Activated CD4-positive, alpha-beta T cell treated with anti-CD3 and anti-CD28 coated beads, Interleukin-2, amount 10 ng/mL, durations not matched to agents 24 days and 14 days (primary cell): ENCODE data around the gene ST7L. TPM values are rescaled to one million over a fixed set of nuclear protein-coding genes. Genes with fewer than 3 reads are reported as not detected.
A peak's percentile ranks its signal among the peaks of the same experiment; 100 is the strongest.
"Not testable (repeated sequence)": the region's sequence is repeated elsewhere in the genome, so short reads cannot be mapped to it uniquely, and the experiment has no call there.

ENCODE experiments used
- DNase-seq: peaks from one replicate; pipeline ENCODE4 v3.0.0; 2022
- H3K27ac Mint-ChIP-seq: one replicate; pipeline ENCODE4 v1.8.0; 2022; ENCODE audit warnings: mild to moderate bottlenecking, mixed read lengths
- H3K27me3 Mint-ChIP-seq: one replicate; pipeline ENCODE4 v1.8.0; 2022; ENCODE audit warnings: mixed read lengths
- H3K36me3 Mint-ChIP-seq: one replicate; pipeline ENCODE4 v1.8.0; 2022; ENCODE audit warnings: low read depth, mild to moderate bottlenecking, mixed read lengths
- H3K4me1 Mint-ChIP-seq: one replicate; pipeline ENCODE4 v1.8.0; 2021; ENCODE audit warnings: mixed read lengths
- H3K4me3 Mint-ChIP-seq: one replicate; pipeline ENCODE4 v1.8.0; 2022; ENCODE audit warnings: mild to moderate bottlenecking, moderate library complexity, mixed read lengths
- H3K9me3 Mint-ChIP-seq: one replicate; pipeline ENCODE4 v1.8.0; 2021; ENCODE audit warnings: mixed read lengths
- intact Hi-C: fragments of 100-400 bp; cut with micrococcal nuclease; formaldehyde crosslinking; loops from one replicate; pipeline ENCODE4 v1.15.1; 2023
- total RNA-seq: library from RNA; stranded (reverse); gene quantifications from 2 replicates; pipeline ENCODE4 v1.2.3, GENCODE V29; 2022

Gene ST7L
- total RNA-seq, 1 donor from 2014 or later = 13.8 TPM

GRCh38 chr1:112629256-112629655 lies 10.3 kb upstream of the ST7L start:
- no peaks in the 10 kb centered on the region for H3K27me3 Mint-ChIP-seq
- H3K4me1 Mint-ChIP-seq = peaks cover 67% of the 10 kb centered on the region
- intact Hi-C loops = no loop called here
- H3K9me3 Mint-ChIP-seq = peaks cover 5% of the 10 kb centered on the region
- no peak overlapping the region for H3K4me3 Mint-ChIP-seq
- H3K36me3 Mint-ChIP-seq = peaks cover 71% of the 10 kb centered on the region
- DNase-seq = peak; percentile 34
- H3K27ac Mint-ChIP-seq = peak overlapping the region; percentile 19

GRCh38 chr1:112628516-112628915 lies 9.6 kb upstream of the ST7L start:
- no peak for DNase-seq
- intact Hi-C loops = no loop called here
- H3K4me3 Mint-ChIP-seq = no peak overlapping the region

DNA sequence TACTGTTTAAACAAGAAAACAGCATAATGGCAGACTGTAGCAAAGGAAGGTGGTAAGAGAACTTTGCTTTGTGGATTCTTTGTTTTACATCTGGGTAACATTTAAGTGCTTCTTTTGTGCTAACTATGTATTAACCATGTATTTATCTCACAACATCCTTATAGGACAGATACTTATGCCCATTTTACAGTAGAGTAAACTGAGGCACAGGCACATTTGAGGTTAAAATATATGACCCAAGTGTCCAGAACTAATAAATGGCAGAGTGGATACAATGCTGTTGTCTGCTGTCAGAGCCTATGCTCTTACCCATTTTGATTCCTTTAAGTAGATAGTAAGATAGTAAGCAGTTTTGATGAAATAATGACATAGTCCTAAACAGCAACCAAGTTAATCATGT lies 7.9 kb upstream of the ST7L start:
- Mint-ChIP-seq H3K27ac (peak overlapping the region; percentile 48), H3K9me3 (peaks cover 5% of the 10 kb centered on the region), H3K4me1 (peaks cover 63% of the 10 kb centered on the region), H3K4me3 (no peak overlapping the region), H3K27me3 (no peaks in the 10 kb centered on the region), H3K36me3 (peaks cover 64% of the 10 kb centered on the region)
- intact Hi-C loops = no loop called here
- DNase-seq = peak; percentile 33

More at GRCh38 chr1:112628516-112628915, 9.6 kb upstream of the ST7L start:
- H3K27me3 Mint-ChIP-seq = no peaks in the 10 kb centered on the region
- H3K36me3 Mint-ChIP-seq = peaks cover 69% of the 10 kb centered on the region
- peaks cover 5% of the 10 kb centered on the region for H3K9me3 Mint-ChIP-seq
- H3K4me1 Mint-ChIP-seq = peaks cover 65% of the 10 kb centered on the region
- H3K27ac Mint-ChIP-seq = no peak overlapping the region

DNA sequence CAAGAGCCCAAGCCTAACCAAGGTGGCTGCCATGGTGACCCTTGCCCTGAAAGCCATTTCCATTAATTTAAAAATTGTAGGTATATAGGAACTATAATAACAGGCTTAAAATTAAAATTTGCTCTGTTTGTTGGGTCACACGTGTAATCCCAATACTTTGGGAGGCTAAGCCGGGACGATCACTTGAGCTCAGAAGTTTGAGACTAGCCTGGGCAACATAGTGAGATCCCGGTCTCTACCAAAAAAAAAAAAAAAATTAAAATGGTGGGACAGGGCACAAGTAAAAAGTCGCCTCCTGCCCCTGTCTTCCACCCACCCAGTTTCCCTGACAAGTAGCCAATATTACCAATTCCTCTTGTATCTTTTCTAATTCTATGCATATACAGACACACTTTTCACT lies 7.3 kb upstream of the ST7L start:
- Mint-ChIP-seq H3K36me3 (peaks cover 62% of the 10 kb centered on the region), H3K9me3 (peaks cover 5% of the 10 kb centered on the region)
- intact Hi-C loops = no loop called here

DNA sequence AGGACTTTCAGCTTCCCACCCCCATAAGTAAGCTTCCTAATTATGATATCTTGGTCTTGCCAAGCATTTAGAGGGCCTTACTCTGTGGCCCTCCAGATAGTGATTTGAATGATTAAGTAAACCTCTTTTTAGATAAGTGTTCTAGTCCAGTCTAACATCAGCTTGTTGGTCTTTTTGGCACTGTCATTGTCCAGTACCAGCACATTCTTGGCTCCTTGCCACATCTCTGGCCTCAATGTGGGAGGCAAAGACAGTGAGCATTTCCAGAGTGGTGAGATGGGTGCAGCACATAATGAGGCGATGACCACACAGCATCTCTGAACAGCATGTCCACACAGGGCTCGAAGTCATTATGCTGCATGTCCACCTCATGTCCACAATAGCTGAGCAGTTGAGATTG lies 6.8 kb upstream of the ST7L start:
- Mint-ChIP-seq H3K36me3 (peaks cover 61% of the 10 kb centered on the region), H3K9me3 (peaks cover 5% of the 10 kb centered on the region), H3K27ac (peak overlapping the region; percentile 21), H3K27me3 (no peaks in the 10 kb centered on the region), H3K4me3 (no peak overlapping the region), H3K4me1 (peaks cover 62% of the 10 kb centered on the region)
- intact Hi-C loops = no loop called here
- DNase-seq = no peak

More for the DNA sequence above, 7.3 kb upstream of the ST7L start:
- no peak for DNase-seq
- H3K4me1 Mint-ChIP-seq = peaks cover 63% of the 10 kb centered on the region
- no peak overlapping the region for H3K27ac Mint-ChIP-seq
- H3K4me3 Mint-ChIP-seq = no peak overlapping the region
- H3K27me3 Mint-ChIP-seq = no peaks in the 10 kb centered on the region

DNA sequence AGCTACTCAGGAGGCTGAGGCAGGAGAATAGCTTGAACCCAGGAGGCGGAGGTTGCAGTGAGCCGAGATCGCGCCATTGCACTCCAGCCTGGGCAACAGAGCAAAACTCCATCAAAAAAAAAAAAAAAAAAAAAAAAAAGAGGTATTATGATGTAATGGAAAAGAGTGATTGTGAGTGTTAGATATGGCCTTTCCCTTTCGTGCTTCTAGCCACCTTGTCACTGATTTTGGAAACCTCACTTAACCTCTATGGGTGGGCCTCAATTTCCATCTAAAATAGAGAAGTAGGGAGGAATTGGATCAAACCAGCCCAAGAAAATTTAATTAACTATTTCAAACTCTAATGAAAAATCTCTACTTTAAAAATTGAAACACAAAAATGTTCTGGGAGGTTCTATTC lies 5.6 kb upstream of the ST7L start:
- peak overlapping the region; percentile 43 for H3K4me3 Mint-ChIP-seq
- peaks cover 60% of the 10 kb centered on the region for H3K36me3 Mint-ChIP-seq
- intact Hi-C loops, H3K9me3 Mint-ChIP-seq, H3K27me3 Mint-ChIP-seq: not testable (repeated sequence)
- H3K4me1 Mint-ChIP-seq = peaks cover 59% of the 10 kb centered on the region
- H3K27ac Mint-ChIP-seq = peak overlapping the region; percentile 82
- DNase-seq = peak; percentile 50

DNA sequence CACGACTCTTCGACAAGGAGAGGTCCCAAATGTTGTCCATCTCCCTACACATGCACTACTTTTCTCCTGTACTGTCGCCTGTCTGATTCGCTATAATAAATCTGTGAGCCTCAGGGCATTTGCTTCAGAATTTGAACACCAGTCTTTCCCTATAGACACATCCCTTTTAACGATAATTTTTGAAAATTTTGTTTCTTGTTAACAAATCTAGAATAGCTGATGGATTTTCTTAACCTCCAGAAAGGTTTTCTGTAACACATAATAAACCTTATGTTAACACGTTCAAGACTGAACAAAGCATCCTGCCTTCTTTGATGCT lies 1.4 kb upstream of the ST7L start:
- H3K27ac Mint-ChIP-seq = peak overlapping the region; percentile 100
- H3K4me3 Mint-ChIP-seq = peak overlapping the region; percentile 99
- H3K36me3 Mint-ChIP-seq = peaks cover 34% of the 10 kb centered on the region
- H3K9me3 Mint-ChIP-seq = no peaks in the 10 kb centered on the region
- intact Hi-C loops = no loop called here
- DNase-seq = no peak
- H3K27me3 Mint-ChIP-seq = no peaks in the 10 kb centered on the region
- peaks cover 44% of the 10 kb centered on the region for H3K4me1 Mint-ChIP-seq

GRCh38 chr1:112619518-112620376 lies 806 bp upstream of the ST7L start, which contains the start of gene CAPZA1:
Gene CAPZA1, plus strand, starts transcription at chr1:112619832. Its CDS starts 13 bp downstream, at chr1:112619845.
- peak; percentile 97 for DNase-seq
- H3K27me3 Mint-ChIP-seq = no peaks in the 10 kb centered on the region
- peak within 1 kb of the TSS; percentile 99 for H3K4me3 Mint-ChIP-seq
- H3K9me3 Mint-ChIP-seq = no peaks in the 10 kb centered on the region
- H3K36me3 Mint-ChIP-seq = peaks cover 29% of the 10 kb centered on the region
- peaks cover 38% of the 10 kb centered on the region for H3K4me1 Mint-ChIP-seq
- H3K27ac Mint-ChIP-seq = peak within 1 kb of the TSS; percentile 100
- intact Hi-C loops = loop anchor here (1.0 to 5.0 kb wide), 9 partner anchors 55 to 1193 kb away; partner anchors contain the start of genes CTTNBP2NL, LRIG2, MAGI3 and MOV10

GRCh38 chr1:112618114-112618720 lies 724 bp downstream of the ST7L start:
- peak overlapping the region; percentile 99 for H3K4me3 Mint-ChIP-seq
- no peaks in the 10 kb centered on the region for H3K27me3 Mint-ChIP-seq
- peak; percentile 78 for DNase-seq
- H3K4me1 Mint-ChIP-seq = peaks cover 31% of the 10 kb centered on the region
- peak overlapping the region; percentile 100 for H3K27ac Mint-ChIP-seq
- intact Hi-C loops = loop anchor here (1.0 to 5.0 kb wide), 8 partner anchors 87 to 1194 kb away; partner anchors contain the start of genes LRIG2, MAGI3, RSBN1 and SLC16A1
- H3K36me3 Mint-ChIP-seq = peaks cover 25% of the 10 kb centered on the region
- no peaks in the 10 kb centered on the region for H3K9me3 Mint-ChIP-seq

- peak; percentile 78 for DNase-seq
- H3K4me1 Mint-ChIP-seq = peaks cover 22% of the 10 kb centered on the region
- no peak overlapping the region for H3K27ac Mint-ChIP-seq
- no peaks in the 10 kb centered on the region for H3K27me3 Mint-ChIP-seq
- no peak overlapping the region for H3K4me3 Mint-ChIP-seq
- no peaks in the 10 kb centered on the region for H3K9me3 Mint-ChIP-seq
- intact Hi-C loops = loop anchor here (2.0 to 5.0 kb wide), 5 partner anchors 112 to 1198 kb away; partner anchors contain the start of genes MAGI3 and RSBN1
- peaks cover 20% of the 10 kb centered on the region for H3K36me3 Mint-ChIP-seq
Measured at GRCh38 chr1:112614460-112615065, 4.4 kb downstream of the ST7L start.

GRCh38 chr1:112605633-112606327 lies 13.2 kb downstream of the ST7L start:
- no peak for DNase-seq
- peaks cover 12% of the 10 kb centered on the region for H3K4me1 Mint-ChIP-seq
- no peaks in the 10 kb centered on the region for H3K27me3 Mint-ChIP-seq
- peaks cover 35% of the 10 kb centered on the region for H3K36me3 Mint-ChIP-seq
- H3K9me3 Mint-ChIP-seq = no peaks in the 10 kb centered on the region
- H3K27ac Mint-ChIP-seq = peak overlapping the region; percentile 67
- intact Hi-C loops = no loop called here
- H3K4me3 Mint-ChIP-seq = no peak overlapping the region

DNA sequence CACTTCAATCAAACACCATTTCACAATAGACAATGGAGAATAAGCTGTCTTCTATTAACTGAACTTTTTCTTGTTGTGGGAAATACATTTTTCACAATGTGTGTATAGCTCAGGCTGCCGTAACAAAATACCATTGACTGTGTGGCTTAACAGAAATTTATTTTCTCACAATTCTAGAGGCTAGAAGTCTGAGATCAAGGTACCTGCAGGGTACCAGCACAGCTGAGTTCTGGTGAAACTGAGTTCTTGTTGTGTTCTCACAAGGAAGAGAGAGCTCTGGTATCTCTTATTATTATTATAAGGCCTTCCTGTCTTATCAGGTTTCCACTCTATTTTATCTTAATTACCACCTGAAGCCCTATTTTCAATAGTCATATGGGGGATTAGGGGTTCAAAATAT lies 15.4 kb downstream of the ST7L start:
- peaks cover 29% of the 10 kb centered on the region for H3K36me3 Mint-ChIP-seq
- intact Hi-C loops = no loop called here
- H3K4me3 Mint-ChIP-seq = no peak overlapping the region
- no peaks in the 10 kb centered on the region for H3K9me3 Mint-ChIP-seq
- DNase-seq = no peak
- H3K27me3 Mint-ChIP-seq = no peaks in the 10 kb centered on the region
- H3K27ac Mint-ChIP-seq = no peak overlapping the region
- H3K4me1 Mint-ChIP-seq = peaks cover 7% of the 10 kb centered on the region

DNA sequence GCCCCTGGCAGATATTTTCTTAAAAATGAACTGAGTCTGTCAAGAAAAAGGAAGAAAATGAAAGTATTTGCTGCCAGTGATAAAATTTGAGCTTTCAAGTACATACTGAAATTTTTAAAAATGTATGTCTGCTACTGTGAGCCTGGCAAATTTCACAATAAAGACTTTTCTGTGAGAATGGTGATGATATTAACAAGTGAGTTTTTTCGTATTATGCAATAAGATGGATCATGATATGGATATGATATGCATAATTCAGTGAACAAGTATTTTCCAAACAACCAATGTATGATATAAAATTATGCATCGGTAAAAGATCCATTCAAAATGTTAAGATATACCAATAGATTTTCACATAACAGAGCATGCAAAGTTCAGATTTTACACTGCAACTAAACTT lies 15.9 kb downstream of the ST7L start:
- no peaks in the 10 kb centered on the region for H3K27me3 Mint-ChIP-seq
- DNase-seq = no peak
- H3K4me1 Mint-ChIP-seq = peaks cover 7% of the 10 kb centered on the region
- peaks cover 27% of the 10 kb centered on the region for H3K36me3 Mint-ChIP-seq
- no peaks in the 10 kb centered on the region for H3K9me3 Mint-ChIP-seq
- intact Hi-C loops = no loop called here
- H3K27ac Mint-ChIP-seq = no peak overlapping the region
- no peak overlapping the region for H3K4me3 Mint-ChIP-seq
